Vagina (tissue), 2 donors: Measurements from ENCODE around the gene CRTAP. TPM values are rescaled to one million over a fixed set of nuclear protein-coding genes. Genes with fewer than 3 reads are reported as not detected.
"Not testable (repeated sequence)": the region's sequence is repeated elsewhere in the genome, so short reads cannot be mapped to it uniquely, and the experiment has no call there.

Source experiments
- DNase-seq, 2 donors: peaks; one replicate each; pipeline ENCODE4 v3.0.0-alpha.2; 2017; ENCODE audit errors: extremely low spot score in 2 of 2
- H3K27ac ChIP-seq: fragments of 200-600 bp; sonication (generic); one replicate; pipeline ENCODE4 v1.5.1; 2019
- H3K27me3 ChIP-seq: fragments of 200-600 bp; sonication (generic); one replicate; pipeline ENCODE4 v1.5.1; 2019
- H3K36me3 ChIP-seq, 2 donors: fragments of 200-600 bp; sonication (generic); one replicate each; pipeline ENCODE4 v1.5.1; 2017 to 2019
- H3K4me1 ChIP-seq: fragments of 200-600 bp; sonication (generic); one replicate; pipeline ENCODE4 v1.5.1; 2019
- H3K4me3 ChIP-seq, 2 donors: fragments of 200-600 bp; sonication (generic); 1 replicate in 1 of 2; 2 replicates in 1 of 2; pipeline ENCODE4 v1.5.1; 2016 to 2019
- H3K9me3 ChIP-seq: fragments of 200-600 bp; sonication (generic); one replicate; pipeline ENCODE4 v1.5.1; 2019
- POLR2A ChIP-seq, 2 donors: fragments of 450-650 bp; IDR thresholded peaks; one replicate each; pipeline ENCODE4 v1.6.1; 2017; ENCODE audit warnings: antibody characterized with exemption in 2 of 2, mild to moderate bottlenecking in 2 of 2, moderate library complexity in 2 of 2
- POLR2AphosphoS5 ChIP-seq, 2 donors: sonication (generic); formaldehyde crosslinking; IDR thresholded peaks; one replicate each; pipeline ENCODE4 v1.9.0; 2017; ENCODE audit warnings: antibody characterized with exemption in 2 of 2, mild to moderate bottlenecking in 2 of 2, low read depth in 1 of 2; ENCODE audit not compliant: insufficient read depth in 1 of 2
- intact Hi-C: fragments of 100-400 bp; cut with DNase I; formaldehyde crosslinking; loops from one replicate; pipeline ENCODE4 v1.15.1; 2023
- total RNA-seq: library from RNA; depleted of rRNA; stranded (reverse); fragments of >200 nt; gene quantifications from one replicate; pipeline ENCODE4 v1.2.3, GENCODE V29; 2016
- TF ChIP-seq, protein P1 (sequence below), 3 experiments: fragments of 450-650 bp in 2 of 3; fragments of 200-600 bp in 1 of 3; sonication (generic) in 1 of 3; IDR thresholded peaks; one replicate each; pipeline ENCODE4 v1.5.1; 2017 to 2019; ENCODE audit warnings: antibody characterized with exemption in 3 of 3, mild to moderate bottlenecking in 2 of 3, moderate library complexity in 2 of 3

The CRTAP gene
- 272 TPM for total RNA-seq

DNA sequence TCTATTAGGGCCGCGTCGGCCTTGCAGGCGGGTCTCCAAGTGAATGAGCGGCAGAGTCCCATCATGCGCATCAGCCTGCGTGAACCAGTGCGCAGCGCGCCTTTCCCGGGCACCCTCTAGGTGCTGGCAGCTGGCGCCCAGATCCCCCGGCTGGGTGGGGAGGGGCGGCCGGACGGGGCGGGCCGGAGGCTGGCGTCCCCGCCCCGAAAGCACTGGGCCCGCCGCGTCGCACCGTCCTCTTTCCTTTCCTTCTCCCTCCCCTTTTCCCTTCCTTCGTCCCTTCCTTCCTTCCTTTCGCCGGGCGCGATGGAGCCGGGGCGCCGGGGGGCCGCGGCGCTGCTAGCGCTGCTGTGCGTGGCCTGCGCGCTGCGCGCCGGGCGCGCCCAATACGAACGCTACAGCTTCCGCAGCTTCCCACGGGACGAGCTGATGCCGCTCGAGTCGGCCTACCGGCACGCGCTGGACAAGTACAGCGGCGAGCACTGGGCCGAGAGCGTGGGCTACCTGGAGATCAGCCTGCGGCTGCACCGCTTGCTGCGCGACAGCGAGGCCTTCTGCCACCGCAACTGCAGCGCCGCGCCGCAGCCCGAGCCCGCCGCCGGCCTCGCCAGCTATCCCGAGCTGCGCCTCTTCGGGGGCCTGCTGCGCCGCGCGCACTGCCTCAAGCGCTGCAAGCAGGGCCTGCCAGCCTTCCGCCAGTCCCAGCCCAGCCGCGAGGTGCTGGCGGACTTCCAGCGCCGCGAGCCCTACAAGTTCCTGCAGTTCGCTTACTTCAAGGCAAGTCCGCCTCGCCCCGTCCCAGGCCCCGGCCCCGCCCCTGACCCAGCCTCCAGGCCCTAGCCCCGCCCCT lies at the start of gene CRTAP:
Gene CRTAP (plus strand): TSS at position 243 of the 850 bp plus-strand sequence. CDS start 64 bp downstream, at position 307.
- Histone ChIP-seq H3K36me3 (no peaks in the 10 kb centered on the region), H3K27me3 (no peaks in the 10 kb centered on the region), H3K4me3 (peak within 1 kb of the TSS; percentile 68 to 87), H3K27ac (peak within 1 kb of the TSS; percentile 94), H3K9me3 (no peaks in the 10 kb centered on the region), H3K4me1 (peaks cover 44% of the 10 kb centered on the region)
- peak in 1 of 2 donors; percentile 97 for DNase-seq
- intact Hi-C loops, result loop anchor here (1.0 kb wide), 1 partner anchor 327 kb away; no protein-coding TSS in a partner anchor
- peak in 1 of 2 donors; percentile 45 for TF ChIP-seq POLR2A (IDR thresholded peaks at IDR 0.05)
- peak in 1 of 2 donors; percentile 2 for TF ChIP-seq POLR2AphosphoS5 (IDR thresholded peaks at IDR 0.05; ENCODE audit: insufficient read depth in 1 of 2, low read depth in 1 of 2)
- TF ChIP-seq, protein P1, sequence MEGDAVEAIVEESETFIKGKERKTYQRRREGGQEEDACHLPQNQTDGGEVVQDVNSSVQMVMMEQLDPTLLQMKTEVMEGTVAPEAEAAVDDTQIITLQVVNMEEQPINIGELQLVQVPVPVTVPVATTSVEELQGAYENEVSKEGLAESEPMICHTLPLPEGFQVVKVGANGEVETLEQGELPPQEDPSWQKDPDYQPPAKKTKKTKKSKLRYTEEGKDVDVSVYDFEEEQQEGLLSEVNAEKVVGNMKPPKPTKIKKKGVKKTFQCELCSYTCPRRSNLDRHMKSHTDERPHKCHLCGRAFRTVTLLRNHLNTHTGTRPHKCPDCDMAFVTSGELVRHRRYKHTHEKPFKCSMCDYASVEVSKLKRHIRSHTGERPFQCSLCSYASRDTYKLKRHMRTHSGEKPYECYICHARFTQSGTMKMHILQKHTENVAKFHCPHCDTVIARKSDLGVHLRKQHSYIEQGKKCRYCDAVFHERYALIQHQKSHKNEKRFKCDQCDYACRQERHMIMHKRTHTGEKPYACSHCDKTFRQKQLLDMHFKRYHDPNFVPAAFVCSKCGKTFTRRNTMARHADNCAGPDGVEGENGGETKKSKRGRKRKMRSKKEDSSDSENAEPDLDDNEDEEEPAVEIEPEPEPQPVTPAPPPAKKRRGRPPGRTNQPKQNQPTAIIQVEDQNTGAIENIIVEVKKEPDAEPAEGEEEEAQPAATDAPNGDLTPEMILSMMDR (IDR thresholded peaks at IDR 0.05), result no peak

DNA sequence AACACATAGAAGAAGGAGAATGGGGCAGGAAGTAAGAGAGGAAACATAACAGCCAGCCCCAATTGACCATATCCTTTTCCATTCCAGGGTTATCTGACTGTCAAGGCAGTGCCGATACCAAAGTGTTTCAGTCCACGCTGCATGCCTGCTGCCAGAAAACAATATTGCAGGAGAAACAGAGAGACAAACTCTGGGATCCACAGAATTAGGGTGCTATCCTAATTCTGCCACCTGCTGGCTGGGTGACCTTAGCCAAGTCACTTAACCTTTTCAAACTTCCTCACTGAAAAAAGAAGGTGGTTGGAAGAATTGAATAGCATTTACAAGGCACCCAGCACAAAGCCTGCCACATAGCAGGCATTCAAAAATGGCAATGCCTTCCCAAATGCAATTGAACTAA lies 48.9 kb upstream of the CRTAP start:
- Histone ChIP-seq H3K4me3 (no peak overlapping the region), H3K4me1 (peaks cover 10% of the 10 kb centered on the region), H3K27ac (no peak overlapping the region), H3K27me3 (no peaks in the 10 kb centered on the region), H3K36me3 (peaks cover 0 to 38% of the 10 kb centered on the region in 2 donors), H3K9me3 (no peaks in the 10 kb centered on the region)
- no peak for DNase-seq
- TF ChIP-seq, protein P1 (IDR thresholded peaks at IDR 0.05), result no peak
- no peak for TF ChIP-seq POLR2AphosphoS5 (IDR thresholded peaks at IDR 0.05; ENCODE audit: insufficient read depth in 1 of 2, low read depth in 1 of 2)
- no peak for TF ChIP-seq POLR2A (IDR thresholded peaks at IDR 0.05)
- intact Hi-C loops, result no loop called here

DNA sequence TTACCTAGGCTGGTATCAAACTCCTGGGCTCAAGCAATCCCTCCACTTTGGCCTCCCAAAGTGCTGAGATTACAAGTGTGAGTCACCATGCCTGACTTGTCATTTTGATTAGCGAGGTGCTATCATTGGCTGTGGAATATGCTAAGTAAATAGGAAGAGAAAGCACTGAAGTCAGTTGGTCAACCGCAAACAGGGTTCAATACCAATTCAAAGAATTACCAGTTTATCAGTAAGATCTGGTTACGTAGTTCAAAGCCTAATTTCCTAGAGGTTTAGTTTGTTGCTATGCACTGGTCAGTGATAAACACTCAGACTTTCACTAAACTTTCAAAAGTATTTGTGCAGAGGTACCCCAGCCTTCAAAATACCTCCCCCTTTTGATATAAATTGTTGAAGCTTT lies 46.3 kb upstream of the CRTAP start:
- Histone ChIP-seq H3K4me3 (no peak overlapping the region), H3K36me3 (peaks cover 0 to 34% of the 10 kb centered on the region in 2 donors), H3K27me3 (no peaks in the 10 kb centered on the region), H3K9me3 (no peaks in the 10 kb centered on the region), H3K27ac (no peak overlapping the region), H3K4me1 (peaks cover 9% of the 10 kb centered on the region)
- no peak for DNase-seq
- intact Hi-C loops, result no loop called here
- TF ChIP-seq POLR2AphosphoS5 (IDR thresholded peaks at IDR 0.05; ENCODE audit: insufficient read depth in 1 of 2, low read depth in 1 of 2) (no peak), POLR2A (IDR thresholded peaks at IDR 0.05) (no peak)
- TF ChIP-seq, protein P1 (IDR thresholded peaks at IDR 0.05), result no peak

DNA sequence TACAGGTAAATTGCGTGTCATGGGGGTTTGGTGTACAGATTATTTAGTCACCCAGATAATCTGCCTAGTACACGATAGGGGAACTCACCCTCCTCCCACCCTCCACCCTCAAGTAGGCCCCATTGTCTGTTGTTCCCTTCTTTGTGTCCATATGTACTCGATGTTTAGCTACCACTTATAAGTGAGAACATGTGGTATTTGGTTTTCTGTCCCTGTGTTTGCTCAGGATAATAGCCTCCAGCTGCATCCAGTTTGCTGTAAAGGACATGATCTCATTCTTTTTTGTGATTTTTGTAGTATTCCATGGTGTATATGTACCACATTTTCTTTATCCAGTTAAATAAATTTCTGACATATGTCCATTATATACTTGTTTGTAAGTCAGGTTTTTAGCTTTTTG lies 44.0 kb upstream of the CRTAP start:
- DNase-seq, H3K27me3 ChIP-seq, H3K4me1 ChIP-seq, H3K9me3 ChIP-seq, H3K4me3 ChIP-seq, H3K27ac ChIP-seq, intact Hi-C loops: not testable (repeated sequence)
- H3K36me3 ChIP-seq, result peaks cover 0 to 26% of the 10 kb centered on the region in 2 donors

DNA sequence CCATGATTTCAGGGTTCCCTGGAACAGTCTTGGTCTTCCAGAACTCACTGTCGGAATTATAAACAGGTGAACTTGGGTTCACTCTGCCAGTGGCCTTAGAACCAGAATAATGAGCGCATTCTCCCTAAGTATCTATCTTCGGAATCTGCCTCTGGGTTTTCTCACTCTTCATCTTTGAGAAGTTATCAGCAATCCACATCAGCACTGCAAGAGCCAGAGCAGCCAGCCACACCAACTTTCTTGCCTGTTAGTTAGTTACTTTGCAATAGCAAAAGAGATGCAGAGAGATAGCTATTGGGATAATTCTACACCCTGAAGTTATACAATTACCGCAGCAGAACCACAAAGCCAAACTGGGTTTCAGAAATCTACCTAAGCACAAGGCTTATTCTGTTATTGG lies 42.6 kb upstream of the CRTAP start:
- Histone ChIP-seq H3K27ac (no peak overlapping the region), H3K9me3 (no peaks in the 10 kb centered on the region), H3K4me3 (no peak overlapping the region), H3K36me3 (peaks cover 0 to 26% of the 10 kb centered on the region in 2 donors), H3K4me1 (no peaks in the 10 kb centered on the region), H3K27me3 (no peaks in the 10 kb centered on the region)
- no peak for TF ChIP-seq POLR2A (IDR thresholded peaks at IDR 0.05)
- no peak for TF ChIP-seq POLR2AphosphoS5 (IDR thresholded peaks at IDR 0.05; ENCODE audit: insufficient read depth in 1 of 2, low read depth in 1 of 2)
- TF ChIP-seq, protein P1 (IDR thresholded peaks at IDR 0.05), result no peak
- DNase-seq, result no peak
- intact Hi-C loops, result no loop called here
